Spinal cord (tissue), 10 donors: ENCODE measurements around the gene RDH13. TPM values are rescaled to one million over a fixed set of nuclear protein-coding genes. Genes with fewer than 3 reads are reported as not detected.

Source experiments
- DNase-seq, 6 donors: peaks; one replicate each; pipeline versions ENCODE4 v3.0.0 to v3.0.0-alpha.2; 2013 to 2015; ENCODE audit warnings: low spot score in 6 of 6, low read depth in 4 of 6
- H3K27ac ChIP-seq: one replicate; pipeline ENCODE4 v1.5.1; 2013; ENCODE audit warnings: low read depth, low read length, control low read depth
- H3K27me3 ChIP-seq: one replicate; pipeline ENCODE4 v1.6.1; 2013; ENCODE audit warnings: low read length; ENCODE audit not compliant: control insufficient read depth, insufficient read depth
- H3K36me3 ChIP-seq: one replicate; pipeline ENCODE4 v1.6.1; 2013; ENCODE audit warnings: low read length; ENCODE audit not compliant: control insufficient read depth, insufficient read depth
- H3K4me1 ChIP-seq: one replicate; pipeline ENCODE4 v1.6.1; 2013; ENCODE audit warnings: low read length; ENCODE audit not compliant: control insufficient read depth, insufficient read depth
- H3K4me3 ChIP-seq: one replicate; pipeline ENCODE4 v1.5.1; 2013; ENCODE audit warnings: low read depth, low read length, control low read depth
- H3K9me3 ChIP-seq: one replicate; pipeline ENCODE4 v1.6.1; 2013; ENCODE audit warnings: low read length; ENCODE audit not compliant: control insufficient read depth, insufficient read depth
- WGBS: methylation state at CpG from one replicate; pipeline ENCODE4 v1.1.5; 2013; ENCODE audit warnings: missing lambda C conversion rate; ENCODE audit not compliant: insufficient coverage; 5-methylcytosine and 5-hydroxymethylcytosine counted together
- polyA plus RNA-seq, 2 donors: library from polyadenylated mRNA; unstranded; fragments of 120-200 nt; gene quantifications; one replicate each; pipeline ENCODE4 v1.2.1, GENCODE V29; 2013; ENCODE audit not compliant: insufficient read length in 2 of 2
- total RNA-seq, 2 donors: library from RNA; depleted of rRNA in 1 of 2; stranded (reverse); fragments of 120-200 nt in 1 of 2; fragments of >200 nt in 1 of 2; gene quantifications; one replicate each; pipeline versions ENCODE4 v1.2.3 to v1.2.4, GENCODE V29; 2013 to 2014
- donor health status: healthy.

Gene RDH13
- total and polyA plus RNA-seq, 4 donors, result 16.6 to 34.8 (median 18.0) TPM

DNA sequence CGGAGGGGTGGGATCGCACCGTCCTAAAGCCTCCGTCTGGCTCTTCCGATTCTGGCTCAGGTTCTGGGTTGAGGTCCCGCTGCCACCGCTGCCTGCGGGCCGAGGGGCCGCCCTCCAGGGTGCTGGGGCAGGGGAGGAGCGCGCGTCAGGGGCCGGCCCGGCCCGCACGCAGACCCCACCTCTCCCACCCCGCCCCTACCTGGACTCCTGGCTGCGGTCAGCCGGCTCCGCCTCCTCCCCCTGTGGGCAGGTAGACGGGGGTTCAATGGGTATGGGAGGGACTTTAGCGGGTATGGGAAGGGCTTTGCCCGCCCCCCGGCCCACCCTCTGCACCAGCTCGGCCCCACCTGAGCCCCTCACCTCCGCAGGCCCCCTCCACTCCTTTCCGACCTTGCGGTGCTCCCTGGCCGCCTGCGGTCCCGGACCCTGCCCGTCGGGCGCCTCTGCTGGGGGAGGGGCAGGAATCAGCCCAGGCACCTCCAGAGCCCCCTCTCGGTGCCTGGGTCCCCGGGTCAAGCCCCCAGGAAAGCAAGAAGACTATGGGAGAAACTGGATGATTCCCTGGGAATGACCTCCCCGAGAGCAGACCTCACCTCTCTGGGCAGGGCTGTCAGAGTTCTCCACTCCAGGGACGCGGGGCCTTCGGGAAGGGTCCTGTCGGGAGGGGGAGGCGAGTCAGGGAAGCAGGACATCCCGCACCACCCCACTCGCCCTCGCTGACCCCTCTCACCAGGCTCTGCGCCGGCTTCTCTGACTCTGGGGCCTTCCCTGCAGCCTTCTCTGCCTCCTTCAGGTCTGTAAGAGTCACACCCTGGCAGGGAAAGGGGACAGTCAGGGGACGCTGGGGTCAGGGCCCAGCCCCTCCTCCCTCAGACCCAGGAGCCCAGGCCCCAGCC, 29.7 kb upstream of the RDH13 start:
- no peak overlapping the region for H3K4me3 ChIP-seq
- peaks cover 63% of the 10 kb centered on the region for H3K36me3 ChIP-seq
- no peaks in the 10 kb centered on the region for H3K27me3 ChIP-seq
- no peaks in the 10 kb centered on the region for H3K9me3 ChIP-seq
- no peak for DNase-seq
- no peak overlapping the region for H3K27ac ChIP-seq
- peaks cover 15% of the 10 kb centered on the region for H3K4me1 ChIP-seq
- 84% methylated on average over 25 of the region's 49 CpGs for WGBS

DNA sequence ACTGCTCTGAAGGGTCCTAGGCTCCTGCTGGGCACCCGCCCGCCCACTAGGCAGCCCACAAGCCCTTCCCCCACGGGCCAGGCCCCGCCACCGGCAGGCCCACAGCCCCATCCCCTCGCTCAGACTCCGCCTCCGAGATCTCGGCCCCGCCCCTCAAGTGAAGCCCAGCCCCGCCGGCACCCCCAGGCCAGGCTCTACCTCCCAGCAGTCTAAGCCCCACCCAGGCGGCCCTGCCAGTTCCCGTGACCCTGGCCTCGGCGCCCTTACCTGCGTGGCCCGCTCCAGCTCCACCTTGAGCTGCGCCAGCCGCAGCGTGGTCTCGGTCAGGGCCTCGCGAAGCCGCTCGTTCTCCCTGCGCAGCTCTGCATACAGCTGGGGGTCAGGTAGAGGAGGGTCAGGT, 29.0 kb upstream of the RDH13 start:
- no peak for DNase-seq

DNA sequence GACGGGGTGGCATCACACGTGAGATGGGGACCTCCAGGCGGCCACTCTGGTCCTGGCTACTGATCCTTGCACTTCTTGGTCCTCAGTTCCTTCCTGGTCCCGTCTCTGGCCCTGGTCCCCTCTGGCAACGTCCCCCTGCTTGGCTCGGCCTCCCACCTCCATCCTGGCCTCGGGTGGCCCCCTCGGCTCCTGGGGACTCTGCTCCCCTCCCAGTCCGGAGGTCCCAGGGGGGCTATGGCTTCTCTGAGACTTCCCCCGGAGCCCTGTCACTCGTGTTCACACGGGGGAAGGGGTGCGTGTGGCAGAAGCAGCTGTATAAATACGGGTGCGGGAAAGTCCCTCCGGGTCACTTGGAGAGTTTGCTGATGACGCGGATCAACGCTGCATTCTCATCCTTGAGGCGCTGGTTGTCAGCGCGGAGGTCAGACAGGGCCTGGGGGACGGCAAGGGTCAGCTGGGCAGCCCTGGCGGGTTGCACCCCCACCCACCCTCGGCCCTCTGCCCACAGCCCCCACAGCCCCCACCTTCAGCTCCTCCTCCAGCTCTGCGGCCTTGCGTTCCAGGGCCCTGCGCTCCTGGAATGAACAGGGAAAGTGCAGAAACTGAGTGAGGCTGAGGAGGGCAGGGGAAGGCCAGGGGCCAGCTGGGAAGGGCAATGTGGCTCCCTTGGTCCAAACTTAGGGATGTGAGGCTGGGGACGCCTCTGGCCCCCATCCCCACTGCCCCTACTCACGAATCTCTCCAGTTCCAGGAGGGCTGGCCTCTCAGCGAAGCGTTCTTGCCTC, 28.4 kb upstream of the RDH13 start:
- no peak overlapping the region for H3K4me3 ChIP-seq
- peaks cover 3% of the 10 kb centered on the region for H3K27me3 ChIP-seq
- WGBS, result 77% methylated on average over 20 of the region's 32 CpGs
- no peak overlapping the region for H3K27ac ChIP-seq
- peaks cover 58% of the 10 kb centered on the region for H3K36me3 ChIP-seq
- peaks cover 28% of the 10 kb centered on the region for H3K4me1 ChIP-seq
- no peaks in the 10 kb centered on the region for H3K9me3 ChIP-seq
- no peak for DNase-seq

More for the DNA sequence above, 29.0 kb upstream of the RDH13 start:
- Histone ChIP-seq H3K4me1 (peaks cover 22% of the 10 kb centered on the region), H3K4me3 (no peak overlapping the region), H3K27ac (no peak overlapping the region), H3K36me3 (peaks cover 61% of the 10 kb centered on the region), H3K27me3 (peaks cover 2% of the 10 kb centered on the region), H3K9me3 (no peaks in the 10 kb centered on the region)
- WGBS, result 75% methylated on average over 21 of the region's 27 CpGs

DNA sequence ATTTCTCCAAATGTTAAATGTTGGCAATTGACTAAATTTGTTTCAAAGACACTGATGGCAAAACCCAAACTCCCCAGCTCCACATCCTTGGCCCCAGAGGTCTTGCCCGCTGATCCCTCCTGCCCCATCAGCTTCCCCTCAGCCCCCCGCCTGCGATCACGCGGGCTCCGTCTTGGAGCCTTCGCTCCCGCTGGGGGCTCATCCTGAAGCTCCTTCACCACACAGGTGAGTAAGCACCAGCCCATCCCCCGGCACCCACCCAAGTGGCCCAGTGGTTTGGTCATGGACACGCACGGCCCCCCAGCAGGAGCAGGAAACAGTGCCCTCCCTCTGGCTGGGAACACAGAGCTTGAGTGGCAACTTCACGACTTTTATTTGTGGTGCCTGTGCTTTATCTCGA, 27.6 kb upstream of the RDH13 start:
- Histone ChIP-seq H3K36me3 (peaks cover 51% of the 10 kb centered on the region), H3K4me1 (peaks cover 35% of the 10 kb centered on the region), H3K4me3 (no peak overlapping the region), H3K27me3 (peaks cover 10% of the 10 kb centered on the region), H3K27ac (no peak overlapping the region), H3K9me3 (no peaks in the 10 kb centered on the region)
- no peak for DNase-seq
- WGBS, result 96% methylated on average over 12 of the region's 13 CpGs

DNA sequence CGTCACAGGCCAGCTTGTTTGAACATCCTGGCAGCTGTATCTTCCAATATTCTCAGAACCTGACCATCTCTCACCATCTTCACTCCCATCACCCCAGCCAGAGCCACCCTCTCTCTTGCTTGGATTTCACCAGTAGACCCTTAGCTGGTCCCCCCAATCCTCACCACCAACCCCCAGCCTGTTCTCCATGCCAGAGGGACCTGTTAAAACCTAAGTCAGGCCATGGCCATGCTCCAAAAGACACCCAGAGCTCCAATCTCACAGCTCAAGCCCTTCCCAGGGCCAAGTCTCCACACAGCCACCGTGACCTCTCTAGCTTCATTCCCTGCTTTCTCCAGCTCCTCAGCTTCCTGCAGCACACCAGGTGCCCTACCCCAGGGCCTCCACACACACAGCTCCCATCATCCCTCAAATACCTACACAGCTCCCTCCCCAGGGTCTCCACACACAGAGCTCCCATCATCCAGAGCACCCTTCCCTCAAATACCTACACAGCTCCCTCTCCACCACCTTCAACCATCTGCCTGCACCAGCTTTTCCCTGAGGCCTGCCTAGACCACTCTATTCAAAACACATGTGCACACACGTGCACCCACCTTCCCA, 26.5 kb upstream of the RDH13 start:
- Histone ChIP-seq H3K27me3 (peaks cover 21% of the 10 kb centered on the region), H3K9me3 (no peaks in the 10 kb centered on the region), H3K4me1 (peaks cover 36% of the 10 kb centered on the region), H3K4me3 (no peak overlapping the region), H3K27ac (no peak overlapping the region), H3K36me3 (peaks cover 40% of the 10 kb centered on the region)
- 86% methylated on average over 3 of the region's 3 CpGs for WGBS
- no peak for DNase-seq

DNA sequence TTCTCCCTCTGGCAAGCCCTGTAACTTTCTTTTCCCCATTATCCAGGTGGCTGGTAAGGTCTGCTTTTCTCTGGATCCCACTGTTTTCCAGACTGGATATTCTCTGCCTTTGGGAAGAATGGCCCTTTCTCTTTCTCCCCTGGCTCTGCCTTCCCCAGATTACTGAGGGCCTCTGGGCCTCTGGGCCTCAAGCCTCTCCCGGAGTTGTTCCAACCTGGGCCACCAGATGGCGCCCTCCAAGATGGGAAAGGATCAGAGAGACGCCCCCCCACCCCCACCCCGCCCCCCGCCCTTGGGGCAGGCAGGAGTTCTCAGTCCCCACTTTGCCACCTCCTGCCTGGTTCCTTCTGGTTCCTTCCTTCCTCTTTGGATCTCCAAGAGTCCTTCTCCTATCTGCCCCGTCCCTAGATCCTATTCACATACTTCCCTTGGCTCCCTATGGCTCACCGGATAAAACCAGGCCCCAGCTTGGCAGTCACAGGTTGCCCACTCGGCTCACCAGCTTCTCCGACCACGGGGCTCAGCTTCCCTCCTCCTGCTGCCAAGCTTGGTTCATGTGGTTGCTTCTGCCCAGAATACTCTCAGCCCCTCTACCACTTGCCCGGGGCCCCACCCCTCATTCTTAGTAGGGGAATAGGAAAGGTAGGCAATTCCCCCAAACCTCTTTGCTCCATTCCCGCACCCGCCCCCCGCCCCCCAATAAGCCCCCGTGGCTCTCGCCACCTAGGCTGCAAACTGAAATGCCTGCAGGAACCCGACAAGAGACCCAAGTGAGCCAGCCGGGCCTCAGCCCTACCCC, 25.8 kb upstream of the RDH13 start:
- Histone ChIP-seq H3K36me3 (peaks cover 35% of the 10 kb centered on the region), H3K9me3 (no peaks in the 10 kb centered on the region), H3K4me3 (no peak overlapping the region), H3K4me1 (peaks cover 36% of the 10 kb centered on the region), H3K27me3 (peaks cover 28% of the 10 kb centered on the region), H3K27ac (no peak overlapping the region)
- peak in 4 of 6 donors; percentile 39 to 86 (median 68) for DNase-seq
- WGBS, result 66% methylated on average over 7 of the region's 18 CpGs

DNA sequence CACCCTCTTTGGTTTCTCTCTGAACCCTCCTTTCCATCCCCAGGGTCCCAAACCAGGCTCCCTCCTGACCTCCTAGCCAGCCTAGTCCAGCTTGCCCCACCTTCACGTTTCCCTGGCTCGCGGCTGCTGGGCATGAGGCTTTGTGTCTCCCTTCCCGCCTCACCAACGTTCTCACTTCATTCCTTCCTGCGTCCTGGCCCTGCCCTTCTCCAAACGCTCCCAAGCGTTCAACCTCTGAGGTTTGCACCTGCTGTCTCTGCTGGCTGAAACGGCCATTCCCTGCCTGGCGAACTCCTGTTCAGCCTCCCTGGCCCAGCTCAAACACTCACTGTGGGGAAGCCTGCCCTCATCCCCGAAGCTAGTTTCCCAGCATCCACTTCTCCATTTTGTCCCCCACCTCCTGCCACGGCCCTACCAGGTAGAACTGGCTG, 25.1 kb upstream of the RDH13 start:
- Histone ChIP-seq H3K36me3 (peaks cover 33% of the 10 kb centered on the region), H3K9me3 (no peaks in the 10 kb centered on the region), H3K27me3 (peaks cover 36% of the 10 kb centered on the region), H3K4me1 (peaks cover 42% of the 10 kb centered on the region), H3K4me3 (peak overlapping the region; percentile 35), H3K27ac (no peak overlapping the region)
- WGBS, result 65% methylated on average over 12 of the region's 12 CpGs
- peak in 1 of 6 donors; percentile 13 for DNase-seq

DNA sequence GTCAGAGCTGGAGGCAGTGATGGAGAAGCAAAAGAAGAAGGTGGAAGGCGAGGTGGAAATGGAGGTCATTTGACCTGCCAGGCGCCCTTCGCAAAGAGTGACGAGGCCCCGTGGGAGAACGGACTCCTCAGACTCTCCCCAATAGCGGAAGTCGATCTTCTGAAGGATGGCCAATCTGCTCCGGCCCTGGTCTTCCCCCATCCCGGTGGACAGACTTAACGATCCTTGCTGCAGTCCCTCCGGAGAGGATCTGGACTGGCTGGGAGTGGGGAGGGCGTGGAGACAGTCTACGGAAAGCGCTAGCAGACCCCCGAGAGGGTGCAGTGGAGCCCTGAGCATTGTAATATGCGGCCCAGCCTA, 24.6 kb upstream of the RDH13 start:
- Histone ChIP-seq H3K4me1 (peaks cover 43% of the 10 kb centered on the region), H3K27me3 (peaks cover 40% of the 10 kb centered on the region), H3K4me3 (peak overlapping the region; percentile 35), H3K36me3 (peaks cover 28% of the 10 kb centered on the region), H3K27ac (no peak overlapping the region), H3K9me3 (no peaks in the 10 kb centered on the region)
- DNase-seq, result peak in 2 of 6 donors; percentile 56 to 67
- 4% methylated on average over 17 of the region's 17 CpGs for WGBS
